Upper lobe of left lung (tissue), 6 donors: ENCODE measurements around the gene PARD3B. TPM values are rescaled to one million over a fixed set of nuclear protein-coding genes. Genes with fewer than 3 reads are reported as not detected.

ENCODE experiments used
- ATAC-seq, 2 donors: fragments of 200-7000 bp; cut with Tn5 transposase; one replicate each; pipeline ENCODE4 v1.9.1; 2022; ENCODE audit warnings: mild to moderate bottlenecking in 2 of 2, moderate library complexity in 2 of 2; ENCODE audit not compliant: low FRiP score in 2 of 2
- DNase-seq, 2 donors: peaks; one replicate each; pipeline ENCODE4 v3.0.0-alpha.2; 2019 to 2020
- H3K27ac ChIP-seq, 4 donors: fragments of 200-600 bp; sonication (generic); one replicate each; pipeline ENCODE4 v1.5.1; 2016 to 2019
- H3K27me3 ChIP-seq, 4 donors: fragments of 200-600 bp; sonication (generic); one replicate each; pipeline ENCODE4 v1.5.1; 2017 to 2019
- H3K36me3 ChIP-seq, 4 donors: fragments of 200-600 bp; sonication (generic); one replicate each; pipeline ENCODE4 v1.5.1; 2016 to 2019
- H3K4me1 ChIP-seq, 4 donors: fragments of 200-600 bp; sonication (generic); one replicate each; pipeline ENCODE4 v1.5.1; 2018 to 2019
- H3K4me3 ChIP-seq, 4 donors: fragments of 200-600 bp; sonication (generic); one replicate each; pipeline ENCODE4 v1.5.1; 2017 to 2019; ENCODE audit warnings: mild to moderate bottlenecking in 2 of 4, moderate library complexity in 1 of 4
- H3K9me3 ChIP-seq, 4 donors: fragments of 200-600 bp; sonication (generic); one replicate each; pipeline ENCODE4 v1.5.1; 2018 to 2019
- EP300 ChIP-seq, 4 donors: sonication (generic); formaldehyde crosslinking; IDR thresholded peaks; one replicate each; pipeline ENCODE4 v1.5.1; 2017; ENCODE audit warnings: antibody characterized with exemption in 4 of 4, control low read depth in 2 of 4
- POLR2A ChIP-seq, 4 donors: fragments of 450-650 bp; IDR thresholded peaks; one replicate each; pipeline ENCODE4 v1.5.1; 2016 to 2017; ENCODE audit warnings: antibody characterized with exemption in 4 of 4, mild to moderate bottlenecking in 2 of 4
- POLR2AphosphoS5 ChIP-seq, 2 donors: sonication (generic); formaldehyde crosslinking; IDR thresholded peaks; one replicate each; pipeline ENCODE4 v1.5.1; 2017; ENCODE audit warnings: antibody characterized with exemption in 2 of 2
- WGBS, 2 donors: methylation state at CpG; one replicate each; pipeline ENCODE4 v1.1.5; 2017 to 2018; 5-methylcytosine and 5-hydroxymethylcytosine counted together
- total RNA-seq, 6 donors: library from RNA; depleted of rRNA in 4 of 6; stranded (reverse); fragments of >200 nt in 4 of 6; gene quantifications; one replicate each; pipeline versions ENCODE4 v1.1.0 to v1.2.1, GENCODE V29; 2016 to 2021
- TF ChIP-seq, protein P1 (sequence below), 6 experiments: fragments of 450-650 bp in 4 of 6; fragments of 200-600 bp in 2 of 6; sonication (generic) in 2 of 6; IDR thresholded peaks; one replicate each; pipeline ENCODE4 v1.5.1; 2016 to 2019; ENCODE audit warnings: antibody characterized with exemption in 6 of 6
- donor health status: DM: no; HTN: no; CAD: no; lungs with moderate emphysema.
- donor health status: DM: no; HTN: yes; CAD: no; lungs with severe emphysema.

PARD3B gene
- total RNA-seq, 6 donors from 2014 or later, result 17.8 to 44.9 (median 24.2) TPM

DNA sequence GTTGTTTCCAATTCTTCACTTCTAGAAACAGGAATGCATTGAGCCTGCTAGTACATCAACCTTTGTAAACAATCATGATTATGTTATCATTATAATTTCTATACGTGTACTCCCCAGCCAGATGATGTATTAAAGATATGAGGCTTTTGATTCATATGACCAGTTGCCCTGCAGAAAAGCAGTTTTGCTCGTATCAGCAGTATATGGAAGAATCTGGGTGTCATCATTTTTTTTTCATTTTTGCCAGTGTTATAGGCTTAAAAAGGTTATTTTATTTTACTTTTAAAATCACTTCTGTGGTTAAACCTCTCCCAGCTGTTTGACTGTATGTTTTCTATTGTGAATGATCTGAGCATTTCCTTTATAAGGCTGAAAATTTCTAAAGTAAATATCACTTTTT lies 665.2 kb downstream of the PARD3B start:
- H3K27ac ChIP-seq, result no peak overlapping the region
- H3K4me3 ChIP-seq, result no peak overlapping the region
- WGBS, 2 donors, result 71 to 73% methylated on average over 2 of the region's 2 CpGs
- no peaks in the 10 kb centered on the region for H3K9me3 ChIP-seq
- DNase-seq (no peak), ATAC-seq (no peak)
- no peaks in the 10 kb centered on the region for H3K4me1 ChIP-seq
- H3K36me3 ChIP-seq, result no peaks in the 10 kb centered on the region
- H3K27me3 ChIP-seq, result no peaks in the 10 kb centered on the region
- no peak for TF ChIP-seq EP300 (IDR thresholded peaks at IDR 0.05)
- TF ChIP-seq POLR2AphosphoS5 (IDR thresholded peaks at IDR 0.05), result no peak
- TF ChIP-seq POLR2A (IDR thresholded peaks at IDR 0.05), result no peak
- TF ChIP-seq, protein P1, sequence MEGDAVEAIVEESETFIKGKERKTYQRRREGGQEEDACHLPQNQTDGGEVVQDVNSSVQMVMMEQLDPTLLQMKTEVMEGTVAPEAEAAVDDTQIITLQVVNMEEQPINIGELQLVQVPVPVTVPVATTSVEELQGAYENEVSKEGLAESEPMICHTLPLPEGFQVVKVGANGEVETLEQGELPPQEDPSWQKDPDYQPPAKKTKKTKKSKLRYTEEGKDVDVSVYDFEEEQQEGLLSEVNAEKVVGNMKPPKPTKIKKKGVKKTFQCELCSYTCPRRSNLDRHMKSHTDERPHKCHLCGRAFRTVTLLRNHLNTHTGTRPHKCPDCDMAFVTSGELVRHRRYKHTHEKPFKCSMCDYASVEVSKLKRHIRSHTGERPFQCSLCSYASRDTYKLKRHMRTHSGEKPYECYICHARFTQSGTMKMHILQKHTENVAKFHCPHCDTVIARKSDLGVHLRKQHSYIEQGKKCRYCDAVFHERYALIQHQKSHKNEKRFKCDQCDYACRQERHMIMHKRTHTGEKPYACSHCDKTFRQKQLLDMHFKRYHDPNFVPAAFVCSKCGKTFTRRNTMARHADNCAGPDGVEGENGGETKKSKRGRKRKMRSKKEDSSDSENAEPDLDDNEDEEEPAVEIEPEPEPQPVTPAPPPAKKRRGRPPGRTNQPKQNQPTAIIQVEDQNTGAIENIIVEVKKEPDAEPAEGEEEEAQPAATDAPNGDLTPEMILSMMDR (IDR thresholded peaks at IDR 0.05), result no peak

- ATAC-seq (no peak), DNase-seq (no peak)
- no peaks in the 10 kb centered on the region for H3K36me3 ChIP-seq
- H3K4me1 ChIP-seq, result no peaks in the 10 kb centered on the region
- TF ChIP-seq POLR2A (IDR thresholded peaks at IDR 0.05) (no peak), POLR2AphosphoS5 (IDR thresholded peaks at IDR 0.05) (no peak), EP300 (IDR thresholded peaks at IDR 0.05) (no peak)
- TF ChIP-seq, protein P1 (IDR thresholded peaks at IDR 0.05), result no peak
- no peaks in the 10 kb centered on the region for H3K9me3 ChIP-seq
- H3K27ac ChIP-seq, result no peak overlapping the region
- no peak overlapping the region for H3K4me3 ChIP-seq
- 84 to 87% methylated on average over 2 of the region's 2 CpGs for WGBS, 2 donors
- H3K27me3 ChIP-seq, result no peaks in the 10 kb centered on the region
Observed at GRCh38 chr2:205212357-205212756, 667.1 kb downstream of the PARD3B start.

DNA sequence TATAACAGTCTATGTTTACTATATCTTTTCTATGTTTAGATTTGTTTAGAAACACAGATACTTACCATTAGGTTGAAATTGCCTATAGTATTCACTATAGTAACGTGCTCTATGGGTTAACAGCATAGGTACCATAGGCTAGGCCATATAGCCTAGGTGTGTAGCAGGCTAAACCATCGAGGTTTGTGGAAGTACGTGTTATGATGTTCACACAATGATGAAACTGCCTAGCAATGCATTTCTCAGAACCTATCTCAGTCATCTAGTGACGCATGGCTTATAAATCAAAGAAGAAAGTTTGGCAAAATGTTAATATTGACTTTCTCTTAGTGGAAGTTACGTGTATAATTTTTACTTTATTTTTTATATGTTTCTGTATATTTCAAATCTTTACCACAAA lies 670.8 kb downstream of the PARD3B start:
- ATAC-seq (no peak), DNase-seq (no peak)
- H3K27ac ChIP-seq, result no peak overlapping the region
- no peak overlapping the region for H3K4me3 ChIP-seq
- H3K27me3 ChIP-seq, result no peaks in the 10 kb centered on the region
- WGBS, 2 donors, result 69 to 88% methylated on average over 5 of the region's 5 CpGs
- H3K36me3 ChIP-seq, result no peaks in the 10 kb centered on the region
- no peak for TF ChIP-seq POLR2AphosphoS5 (IDR thresholded peaks at IDR 0.05)
- TF ChIP-seq, protein P1 (IDR thresholded peaks at IDR 0.05), result no peak
- no peak for TF ChIP-seq EP300 (IDR thresholded peaks at IDR 0.05)
- TF ChIP-seq POLR2A (IDR thresholded peaks at IDR 0.05), result no peak
- H3K4me1 ChIP-seq, result no peaks in the 10 kb centered on the region
- no peaks in the 10 kb centered on the region for H3K9me3 ChIP-seq

DNA sequence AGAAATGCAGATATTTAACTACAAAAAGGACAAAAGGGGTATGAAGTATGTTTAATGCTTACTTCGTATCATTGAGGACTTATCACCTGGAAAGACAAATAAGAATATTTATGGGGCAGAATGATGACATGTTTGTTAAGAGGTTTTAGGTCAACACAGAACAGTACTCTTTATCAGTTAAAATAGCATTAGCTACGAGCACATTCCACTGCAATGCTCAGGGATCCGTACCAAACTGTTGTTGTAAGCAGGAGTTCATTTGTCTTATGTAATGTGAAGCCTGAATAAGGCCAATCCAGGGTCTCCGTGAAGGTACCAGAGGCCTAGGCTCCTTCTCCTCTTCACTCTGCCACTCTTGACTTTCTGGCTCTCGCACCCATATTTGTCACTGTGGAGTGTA lies 671.3 kb downstream of the PARD3B start:
- H3K9me3 ChIP-seq, result no peaks in the 10 kb centered on the region
- WGBS, 2 donors, result 69 to 72% methylated on average over 5 of the region's 5 CpGs
- H3K4me3 ChIP-seq, result no peak overlapping the region
- ATAC-seq (peak in 1 of 2 donors; percentile 40), DNase-seq (no peak)
- no peak overlapping the region for H3K27ac ChIP-seq
- no peaks in the 10 kb centered on the region for H3K27me3 ChIP-seq
- H3K4me1 ChIP-seq, result no peaks in the 10 kb centered on the region
- H3K36me3 ChIP-seq, result no peaks in the 10 kb centered on the region
- TF ChIP-seq, protein P1 (IDR thresholded peaks at IDR 0.05), result no peak
- TF ChIP-seq EP300 (IDR thresholded peaks at IDR 0.05), result no peak
- TF ChIP-seq POLR2A (IDR thresholded peaks at IDR 0.05), result no peak
- TF ChIP-seq POLR2AphosphoS5 (IDR thresholded peaks at IDR 0.05), result no peak

DNA sequence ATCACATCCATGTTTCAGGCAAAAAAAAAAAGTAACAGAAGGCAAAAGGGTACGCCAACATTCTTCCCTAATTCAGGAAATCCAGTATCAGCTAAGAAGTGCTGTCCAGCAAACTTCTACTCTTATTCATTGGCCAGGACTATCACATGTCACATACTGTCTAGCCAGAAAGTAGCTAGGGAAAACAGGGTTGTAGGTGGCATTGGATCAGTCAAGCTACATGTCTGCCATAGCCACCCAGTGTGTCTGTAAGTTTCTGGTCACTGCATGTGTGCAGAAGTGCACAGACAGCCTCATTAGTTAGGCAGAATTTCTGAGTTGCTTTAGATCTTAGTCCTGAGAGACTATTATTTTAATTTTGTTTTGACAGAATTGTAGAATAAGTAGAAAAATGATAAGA lies 671.7 kb downstream of the PARD3B start:
- 92% methylated on average over 1 of the region's 1 CpG for WGBS, 2 donors
- H3K4me1 ChIP-seq, result no peaks in the 10 kb centered on the region
- ATAC-seq (peak in 1 of 2 donors; percentile 42), DNase-seq (no peak)
- no peaks in the 10 kb centered on the region for H3K36me3 ChIP-seq
- TF ChIP-seq POLR2A (IDR thresholded peaks at IDR 0.05), result no peak
- no peak for TF ChIP-seq EP300 (IDR thresholded peaks at IDR 0.05)
- TF ChIP-seq POLR2AphosphoS5 (IDR thresholded peaks at IDR 0.05), result no peak
- TF ChIP-seq, protein P1 (IDR thresholded peaks at IDR 0.05), result no peak
- no peak overlapping the region for H3K27ac ChIP-seq
- H3K9me3 ChIP-seq, result no peaks in the 10 kb centered on the region
- no peak overlapping the region for H3K4me3 ChIP-seq
- H3K27me3 ChIP-seq, result no peaks in the 10 kb centered on the region
